ENCODE data around the gene KNSTRN.
A peak's percentile ranks its signal among the peaks of the same experiment; 100 is the strongest.

The KNSTRN gene

GRCh38 chr15:40337597-40337996, 44.9 kb upstream of the KNSTRN start:
- no peak overlapping the region for H3K27ac ChIP-seq
- TF ChIP-seq CTCF (IDR thresholded peaks at IDR 0.05) (no peak), ZFX (IDR thresholded peaks at IDR 0.05; ENCODE audit: borderline replicate concordance) (no peak)

GRCh38 chr15:40338041-40338657, 44.4 kb upstream of the KNSTRN start:
- TF ChIP-seq CTCF (IDR thresholded peaks at IDR 0.05) (peak; percentile 84), ZFX (IDR thresholded peaks at IDR 0.05; ENCODE audit: borderline replicate concordance) (no peak)
- H3K27ac ChIP-seq = no peak overlapping the region

GRCh38 chr15:40338921-40339620, 43.5 kb upstream of the KNSTRN start:
- TF ChIP-seq CTCF (IDR thresholded peaks at IDR 0.05) (no peak), ZFX (IDR thresholded peaks at IDR 0.05; ENCODE audit: borderline replicate concordance) (no peak)
- H3K27ac ChIP-seq = no peak overlapping the region

GRCh38 chr15:40339621-40339945, 42.9 kb upstream of the KNSTRN start:
- H3K27ac ChIP-seq = no peak overlapping the region
- TF ChIP-seq CTCF (IDR thresholded peaks at IDR 0.05) (peak; percentile 23; the same call in 1 of the 2 replicates), ZFX (IDR thresholded peaks at IDR 0.05; ENCODE audit: borderline replicate concordance) (no peak)

- no peak for TF ChIP-seq ZFX (IDR thresholded peaks at IDR 0.05; ENCODE audit: borderline replicate concordance)
- no peak for TF ChIP-seq CTCF (IDR thresholded peaks at IDR 0.05)
- H3K27ac ChIP-seq = peak overlapping the region; percentile 31; the same call in 1 of the 2 replicates
Measured at GRCh38 chr15:40340038-40340739, 42.3 kb upstream of the KNSTRN start.

GRCh38 chr15:40340740-40341400, 41.7 kb upstream of the KNSTRN start, which contains the start of gene CCDC9B:
TSS of gene CCDC9B (minus strand) at chr15:40340939. CDS start at chr15:40340819, 120 bp downstream.
- H3K27ac ChIP-seq = peak within 1 kb of the TSS; percentile 31; the same call in 1 of the 2 replicates
- TF ChIP-seq ZFX (IDR thresholded peaks at IDR 0.05; ENCODE audit: borderline replicate concordance) = no peak
- TF ChIP-seq CTCF (IDR thresholded peaks at IDR 0.05) = no peak
